ENCODE results near the gene SPG11.

GRCh38 chr15:44550734-44551133 is 112.7 kb downstream of the SPG11 start:
- TF ChIP-seq POLR2A (IDR thresholded peaks at IDR 0.05) (no peak), POLR2AphosphoS5 (IDR thresholded peaks at IDR 0.05) (no peak)
